SK-N-SH treated with all-trans-retinoic acid at 6 μM for 48 hours (cell line): ENCODE measurements around the gene ST6GALNAC5.

ENCODE experiments used
- BACH2 ChIP-seq: fragments of 250-450 bp; sonication (Bioruptor Pico); IDR thresholded peaks from 2 replicates; pipeline ENCODE4 v1.9.0; 2021; ENCODE audit warnings: mild to moderate bottlenecking, borderline replicate concordance
- OSR1 ChIP-seq: fragments of 250-450 bp; sonication (Bioruptor Pico); IDR thresholded peaks from 2 replicates; pipeline ENCODE4 v1.8.0; 2022; ENCODE audit warnings: moderate library complexity, mild to moderate bottlenecking, inconsistent platforms
- ZFP30 ChIP-seq: fragments of 450-650 bp; formaldehyde crosslinking; IDR thresholded peaks from 2 replicates; pipeline ENCODE4 v1.5.0; 2022; ENCODE audit warnings: mild to moderate bottlenecking, moderate library complexity
- TF ChIP-seq, protein P1 (sequence below): fragments of 250-450 bp; sonication (Bioruptor Pico); IDR thresholded peaks from 2 replicates; pipeline ENCODE4 v1.8.0; 2020; ENCODE audit warnings: mild to moderate bottlenecking, moderate library complexity, borderline replicate concordance
- TF ChIP-seq, protein P2 (sequence below): fragments of 250-450 bp; sonication (Bioruptor Pico); IDR thresholded peaks from 2 replicates; pipeline ENCODE4 v1.5.1; 2021; ENCODE audit warnings: mild to moderate bottlenecking, moderate library complexity

DNA sequence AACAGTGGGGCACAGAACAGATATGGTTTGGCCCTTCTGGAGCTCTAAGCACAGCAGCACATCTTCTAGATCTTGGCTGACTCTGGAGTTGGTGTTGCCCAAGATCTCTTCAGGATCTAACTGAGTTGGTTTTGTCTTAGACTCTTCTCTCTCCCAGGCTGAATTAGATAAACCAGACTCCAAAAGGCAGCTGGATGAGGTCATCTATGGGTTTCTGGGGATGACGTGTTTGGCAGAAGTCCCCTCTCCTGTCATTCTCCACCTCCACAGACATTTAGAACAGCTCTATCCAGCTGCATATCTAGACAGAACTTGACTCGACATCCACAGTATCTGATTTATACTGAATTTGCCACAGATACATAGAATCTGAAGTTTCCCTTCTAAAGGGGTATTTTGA lies 75.3 kb downstream of the ST6GALNAC5 start:
- TF ChIP-seq BACH2 (CRISPR knock-in tag) (no peak), OSR1 (CRISPR knock-in tag) (no peak), ZFP30 (CRISPR knock-in tag) (no peak)
- TF ChIP-seq, protein P1, sequence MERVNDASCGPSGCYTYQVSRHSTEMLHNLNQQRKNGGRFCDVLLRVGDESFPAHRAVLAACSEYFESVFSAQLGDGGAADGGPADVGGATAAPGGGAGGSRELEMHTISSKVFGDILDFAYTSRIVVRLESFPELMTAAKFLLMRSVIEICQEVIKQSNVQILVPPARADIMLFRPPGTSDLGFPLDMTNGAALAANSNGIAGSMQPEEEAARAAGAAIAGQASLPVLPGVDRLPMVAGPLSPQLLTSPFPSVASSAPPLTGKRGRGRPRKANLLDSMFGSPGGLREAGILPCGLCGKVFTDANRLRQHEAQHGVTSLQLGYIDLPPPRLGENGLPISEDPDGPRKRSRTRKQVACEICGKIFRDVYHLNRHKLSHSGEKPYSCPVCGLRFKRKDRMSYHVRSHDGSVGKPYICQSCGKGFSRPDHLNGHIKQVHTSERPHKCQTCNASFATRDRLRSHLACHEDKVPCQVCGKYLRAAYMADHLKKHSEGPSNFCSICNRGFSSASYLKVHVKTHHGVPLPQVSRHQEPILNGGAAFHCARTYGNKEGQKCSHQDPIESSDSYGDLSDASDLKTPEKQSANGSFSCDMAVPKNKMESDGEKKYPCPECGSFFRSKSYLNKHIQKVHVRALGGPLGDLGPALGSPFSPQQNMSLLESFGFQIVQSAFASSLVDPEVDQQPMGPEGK (CRISPR knock-in tag) = no peak
- TF ChIP-seq, protein P2, sequence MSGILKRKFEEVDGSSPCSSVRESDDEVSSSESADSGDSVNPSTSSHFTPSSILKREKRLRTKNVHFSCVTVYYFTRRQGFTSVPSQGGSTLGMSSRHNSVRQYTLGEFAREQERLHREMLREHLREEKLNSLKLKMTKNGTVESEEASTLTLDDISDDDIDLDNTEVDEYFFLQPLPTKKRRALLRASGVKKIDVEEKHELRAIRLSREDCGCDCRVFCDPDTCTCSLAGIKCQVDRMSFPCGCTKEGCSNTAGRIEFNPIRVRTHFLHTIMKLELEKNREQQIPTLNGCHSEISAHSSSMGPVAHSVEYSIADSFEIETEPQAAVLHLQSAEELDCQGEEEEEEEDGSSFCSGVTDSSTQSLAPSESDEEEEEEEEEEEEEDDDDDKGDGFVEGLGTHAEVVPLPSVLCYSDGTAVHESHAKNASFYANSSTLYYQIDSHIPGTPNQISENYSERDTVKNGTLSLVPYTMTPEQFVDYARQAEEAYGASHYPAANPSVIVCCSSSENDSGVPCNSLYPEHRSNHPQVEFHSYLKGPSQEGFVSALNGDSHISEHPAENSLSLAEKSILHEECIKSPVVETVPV (CRISPR knock-in tag) = no peak
